Osteocyte (in vitro differentiated cells): ENCODE results near the gene CLDN4. TPM values are rescaled to one million over a fixed set of nuclear protein-coding genes. Genes with fewer than 3 reads are reported as not detected.
"Not testable (repeated sequence)": the region's sequence is repeated elsewhere in the genome, so short reads cannot be mapped to it uniquely, and the experiment has no call there.

Experiments used
- DNase-seq: peaks from one replicate; pipeline ENCODE4 v3.0.0; 2021; ENCODE audit warnings: mixed read lengths; ENCODE audit not compliant: unreplicated experiment; ENCODE audit errors: extremely low spot score
- H3K27ac Mint-ChIP-seq: one replicate; pipeline ENCODE4 v1.8.0; 2021; ENCODE audit warnings: mild to moderate bottlenecking, mixed read lengths; ENCODE audit not compliant: unreplicated experiment
- H3K27me3 Mint-ChIP-seq: one replicate; pipeline ENCODE4 v1.8.0; 2021; ENCODE audit warnings: mixed read lengths; ENCODE audit not compliant: unreplicated experiment
- H3K36me3 Mint-ChIP-seq: one replicate; pipeline ENCODE4 v1.8.0; 2021; ENCODE audit warnings: mixed read lengths; ENCODE audit not compliant: unreplicated experiment
- H3K4me1 Mint-ChIP-seq: one replicate; pipeline ENCODE4 v1.8.0; 2021; ENCODE audit warnings: mixed read lengths; ENCODE audit not compliant: unreplicated experiment
- H3K4me3 Mint-ChIP-seq: one replicate; pipeline ENCODE4 v1.8.0; 2021; ENCODE audit warnings: mild to moderate bottlenecking, moderate library complexity, mixed read lengths; ENCODE audit not compliant: unreplicated experiment
- H3K9me3 Mint-ChIP-seq: one replicate; pipeline ENCODE4 v1.8.0; 2021; ENCODE audit warnings: mixed read lengths; ENCODE audit not compliant: unreplicated experiment
- long read RNA-seq: library from polyadenylated mRNA; unstranded; transcript quantifications from one replicate; pipeline ENCODE4 v2.0.0, GENCODE V29; 2021
- total RNA-seq: library from RNA; stranded (reverse); gene quantifications from 2 replicates; pipeline ENCODE4 v1.2.1, GENCODE V29; 2021
- TF ChIP-seq, protein P1 (sequence below): fragments of 200-600 bp; sonication (generic); IDR thresholded peaks from 2 replicates; pipeline ENCODE4 v1.5.0; 2021; ENCODE audit warnings: antibody characterized with exemption, mild to moderate bottlenecking, moderate library complexity

CLDN4 gene, protein sequence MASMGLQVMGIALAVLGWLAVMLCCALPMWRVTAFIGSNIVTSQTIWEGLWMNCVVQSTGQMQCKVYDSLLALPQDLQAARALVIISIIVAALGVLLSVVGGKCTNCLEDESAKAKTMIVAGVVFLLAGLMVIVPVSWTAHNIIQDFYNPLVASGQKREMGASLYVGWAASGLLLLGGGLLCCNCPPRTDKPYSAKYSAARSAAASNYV
- 0.50 and 0.62 TPM in 2 replicates for total RNA-seq
- long read RNA-seq, result 0 reads

DNA sequence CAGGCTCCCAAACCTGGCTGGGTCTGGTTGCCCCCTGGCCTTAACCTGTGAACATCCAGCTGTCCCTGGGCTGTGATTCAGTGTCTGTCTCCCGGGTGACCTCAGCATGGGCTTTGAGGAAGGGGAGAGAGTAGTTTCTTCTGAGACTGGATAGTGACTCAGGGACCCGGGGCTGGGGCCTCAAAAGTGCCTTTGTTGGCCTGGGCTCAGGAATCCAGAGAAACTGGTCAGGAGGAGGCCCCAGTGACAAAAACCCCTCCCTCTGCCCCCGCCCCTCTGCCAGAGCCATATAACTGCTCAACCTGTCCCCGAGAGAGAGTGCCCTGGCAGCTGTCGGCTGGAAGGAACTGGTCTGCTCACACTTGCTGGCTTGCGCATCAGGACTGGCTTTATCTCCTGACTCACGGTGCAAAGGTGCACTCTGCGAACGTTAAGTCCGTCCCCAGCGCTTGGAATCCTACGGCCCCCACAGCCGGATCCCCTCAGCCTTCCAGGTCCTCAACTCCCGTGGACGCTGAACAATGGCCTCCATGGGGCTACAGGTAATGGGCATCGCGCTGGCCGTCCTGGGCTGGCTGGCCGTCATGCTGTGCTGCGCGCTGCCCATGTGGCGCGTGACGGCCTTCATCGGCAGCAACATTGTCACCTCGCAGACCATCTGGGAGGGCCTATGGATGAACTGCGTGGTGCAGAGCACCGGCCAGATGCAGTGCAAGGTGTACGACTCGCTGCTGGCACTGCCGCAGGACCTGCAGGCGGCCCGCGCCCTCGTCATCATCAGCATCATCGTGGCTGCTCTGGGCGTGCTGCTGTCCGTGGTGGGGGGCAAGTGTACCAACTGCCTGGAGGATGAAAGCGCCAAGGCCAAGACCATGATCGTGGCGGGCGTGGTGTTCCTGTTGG, at the start of gene CLDN4:
Gene CLDN4, plus strand, starts transcription at position 316 of the 903 bp plus-strand sequence. Its CDS starts 206 bp downstream, at position 522.
- Mint-ChIP-seq H3K27me3 (no peaks in the 10 kb centered on the region), H3K36me3 (no peaks in the 10 kb centered on the region), H3K27ac (no peak within 1 kb of the TSS), H3K4me1 (peaks cover 16% of the 10 kb centered on the region), H3K9me3 (no peaks in the 10 kb centered on the region), H3K4me3 (no peak within 1 kb of the TSS)
- no peak for DNase-seq
- TF ChIP-seq, protein P1, sequence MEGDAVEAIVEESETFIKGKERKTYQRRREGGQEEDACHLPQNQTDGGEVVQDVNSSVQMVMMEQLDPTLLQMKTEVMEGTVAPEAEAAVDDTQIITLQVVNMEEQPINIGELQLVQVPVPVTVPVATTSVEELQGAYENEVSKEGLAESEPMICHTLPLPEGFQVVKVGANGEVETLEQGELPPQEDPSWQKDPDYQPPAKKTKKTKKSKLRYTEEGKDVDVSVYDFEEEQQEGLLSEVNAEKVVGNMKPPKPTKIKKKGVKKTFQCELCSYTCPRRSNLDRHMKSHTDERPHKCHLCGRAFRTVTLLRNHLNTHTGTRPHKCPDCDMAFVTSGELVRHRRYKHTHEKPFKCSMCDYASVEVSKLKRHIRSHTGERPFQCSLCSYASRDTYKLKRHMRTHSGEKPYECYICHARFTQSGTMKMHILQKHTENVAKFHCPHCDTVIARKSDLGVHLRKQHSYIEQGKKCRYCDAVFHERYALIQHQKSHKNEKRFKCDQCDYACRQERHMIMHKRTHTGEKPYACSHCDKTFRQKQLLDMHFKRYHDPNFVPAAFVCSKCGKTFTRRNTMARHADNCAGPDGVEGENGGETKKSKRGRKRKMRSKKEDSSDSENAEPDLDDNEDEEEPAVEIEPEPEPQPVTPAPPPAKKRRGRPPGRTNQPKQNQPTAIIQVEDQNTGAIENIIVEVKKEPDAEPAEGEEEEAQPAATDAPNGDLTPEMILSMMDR, result no peak

DNA sequence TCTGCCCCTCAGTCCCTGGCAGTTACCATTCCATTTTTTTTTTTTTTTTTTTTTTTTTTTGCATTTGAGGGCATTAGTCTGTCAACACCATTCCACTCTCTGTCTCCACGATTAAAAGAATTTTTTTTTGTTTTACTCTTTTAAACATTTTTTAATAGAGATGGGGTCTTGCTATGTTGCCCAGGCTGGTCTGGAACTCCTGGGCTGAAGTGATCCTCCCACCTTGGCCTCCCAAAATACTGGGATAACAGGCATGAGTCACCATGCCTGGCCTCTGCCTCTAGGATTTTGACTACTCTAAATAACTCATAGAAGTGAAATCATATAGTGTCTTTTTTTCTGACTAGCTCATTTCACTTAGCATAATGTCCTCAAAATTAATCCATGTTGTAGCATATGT, 44.2 kb upstream of the CLDN4 start:
- Mint-ChIP-seq H3K27ac (no peak overlapping the region), H3K4me1 (no peaks in the 10 kb centered on the region), H3K27me3 (peaks cover 6% of the 10 kb centered on the region), H3K36me3 (no peaks in the 10 kb centered on the region), H3K4me3 (no peak overlapping the region), H3K9me3 (no peaks in the 10 kb centered on the region)
- DNase-seq, result no peak
- TF ChIP-seq, protein P1, result no peak

DNA sequence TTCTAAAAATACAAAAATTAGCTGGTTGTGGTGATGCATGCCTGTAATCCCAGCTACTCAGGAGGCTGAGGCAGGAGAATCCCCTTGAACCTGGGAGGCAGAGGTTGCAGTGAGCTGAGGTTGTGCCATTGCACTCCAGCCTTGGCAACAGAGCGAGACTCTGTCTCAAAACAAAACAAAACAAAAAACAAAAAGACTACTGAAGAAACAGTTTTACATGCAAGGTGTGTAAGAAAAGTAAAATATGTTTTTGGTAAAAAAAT, 43.1 kb upstream of the CLDN4 start:
- not testable (repeated sequence) for H3K4me3 Mint-ChIP-seq, H3K27me3 Mint-ChIP-seq, H3K36me3 Mint-ChIP-seq

DNA sequence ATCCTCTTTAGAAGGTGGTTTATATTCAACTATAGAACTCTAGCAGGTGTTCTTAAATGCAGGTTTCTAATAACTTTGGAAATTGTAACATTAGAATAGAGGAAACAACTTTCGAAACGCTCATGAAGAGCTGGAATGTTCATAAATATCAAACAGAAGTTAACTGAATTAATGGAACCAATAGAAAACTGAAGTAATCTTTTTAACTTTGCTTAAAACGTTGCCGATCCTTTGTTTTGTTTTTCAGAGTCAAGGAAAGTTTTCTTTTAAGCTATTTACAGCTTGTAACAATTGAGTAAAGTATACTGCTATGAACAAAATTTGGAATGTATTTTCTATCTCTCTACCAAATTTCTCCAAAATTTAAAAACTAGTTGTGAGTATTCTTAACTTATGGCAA, 41.7 kb upstream of the CLDN4 start:
- TF ChIP-seq, protein P1, result no peak

More for the DNA sequence above, 43.1 kb upstream of the CLDN4 start:
- not testable (repeated sequence) for H3K4me1 Mint-ChIP-seq, DNase-seq, H3K9me3 Mint-ChIP-seq, H3K27ac Mint-ChIP-seq

DNA sequence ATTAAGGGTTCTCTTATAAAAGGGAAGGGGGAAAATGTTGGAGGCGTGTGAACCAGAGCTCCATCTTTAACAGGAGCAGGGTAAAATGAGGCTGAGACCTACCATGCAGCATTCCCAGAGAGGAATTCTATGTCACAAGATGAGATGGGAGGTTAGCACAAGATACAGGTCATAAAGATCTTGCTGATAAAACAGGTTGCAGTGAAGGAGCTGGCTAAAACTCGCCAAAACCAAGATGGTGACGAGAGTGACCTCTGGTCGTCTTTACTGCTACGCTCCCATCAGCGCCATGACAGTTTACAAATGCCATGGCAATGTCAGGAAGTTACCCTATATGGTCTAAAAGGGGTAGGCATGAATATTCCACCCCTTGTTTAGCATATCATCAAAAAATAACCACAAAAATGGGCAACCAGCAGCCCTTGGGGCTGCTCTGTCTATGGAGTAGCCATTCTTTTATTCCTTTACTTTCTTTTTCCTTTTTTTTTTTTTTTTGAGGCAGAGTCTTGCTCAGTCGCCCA, 39.6 kb upstream of the CLDN4 start:
- not testable (repeated sequence) for DNase-seq, H3K9me3 Mint-ChIP-seq, H3K4me1 Mint-ChIP-seq, H3K36me3 Mint-ChIP-seq, H3K4me3 Mint-ChIP-seq, H3K27ac Mint-ChIP-seq, H3K27me3 Mint-ChIP-seq

More for the DNA sequence above, 41.7 kb upstream of the CLDN4 start:
- no peak for DNase-seq
- H3K4me1 Mint-ChIP-seq, result no peaks in the 10 kb centered on the region
- H3K36me3 Mint-ChIP-seq, result no peaks in the 10 kb centered on the region
- no peak overlapping the region for H3K27ac Mint-ChIP-seq
- H3K9me3 Mint-ChIP-seq, result no peaks in the 10 kb centered on the region
- H3K4me3 Mint-ChIP-seq, result no peak overlapping the region
- peaks cover 6% of the 10 kb centered on the region for H3K27me3 Mint-ChIP-seq

DNA sequence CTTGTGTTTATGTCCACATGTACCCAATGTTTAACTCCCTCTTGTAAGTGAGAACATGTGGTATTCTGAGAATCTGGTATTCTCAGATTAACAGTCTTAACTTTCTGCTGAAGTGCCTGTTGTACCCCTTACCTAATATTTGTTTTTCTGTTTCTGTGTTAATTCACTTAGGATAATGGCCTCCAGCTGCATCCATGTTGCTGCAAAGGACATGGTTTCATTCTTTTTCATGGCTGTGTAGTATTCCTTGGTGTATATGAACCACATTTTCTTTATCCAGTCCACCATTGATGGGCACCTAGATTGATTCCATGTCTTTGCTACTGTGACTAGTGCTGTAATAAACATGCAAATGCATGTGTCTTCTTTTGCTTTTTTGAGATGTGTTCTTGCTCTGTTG, 35.6 kb upstream of the CLDN4 start:
- H3K27me3 Mint-ChIP-seq, result peaks cover 17% of the 10 kb centered on the region
- H3K9me3 Mint-ChIP-seq, DNase-seq, H3K36me3 Mint-ChIP-seq, H3K27ac Mint-ChIP-seq, H3K4me1 Mint-ChIP-seq, H3K4me3 Mint-ChIP-seq: not testable (repeated sequence)

DNA sequence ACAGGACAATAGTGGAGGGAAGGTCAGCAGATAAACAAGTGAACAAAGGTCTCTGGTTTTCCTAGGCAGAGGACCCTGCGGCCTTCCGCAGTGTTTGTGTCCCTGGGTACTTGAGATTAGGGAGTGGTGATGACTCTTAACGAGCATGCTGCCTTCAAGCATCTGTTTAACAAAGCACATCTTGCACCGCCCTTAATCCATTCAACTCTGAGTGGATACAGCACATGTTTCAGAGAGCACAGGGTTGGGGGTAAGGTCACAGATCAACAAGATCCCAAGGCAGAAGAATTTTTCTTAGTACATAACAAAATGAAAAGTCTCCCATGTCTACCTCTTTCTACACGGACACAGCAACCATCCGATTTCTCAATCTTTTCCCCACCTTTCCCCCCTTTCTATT, 34.1 kb upstream of the CLDN4 start:
- not testable (repeated sequence) for H3K27ac Mint-ChIP-seq, H3K9me3 Mint-ChIP-seq, H3K4me3 Mint-ChIP-seq, H3K4me1 Mint-ChIP-seq, DNase-seq, H3K36me3 Mint-ChIP-seq
- H3K27me3 Mint-ChIP-seq, result peaks cover 14% of the 10 kb centered on the region

DNA sequence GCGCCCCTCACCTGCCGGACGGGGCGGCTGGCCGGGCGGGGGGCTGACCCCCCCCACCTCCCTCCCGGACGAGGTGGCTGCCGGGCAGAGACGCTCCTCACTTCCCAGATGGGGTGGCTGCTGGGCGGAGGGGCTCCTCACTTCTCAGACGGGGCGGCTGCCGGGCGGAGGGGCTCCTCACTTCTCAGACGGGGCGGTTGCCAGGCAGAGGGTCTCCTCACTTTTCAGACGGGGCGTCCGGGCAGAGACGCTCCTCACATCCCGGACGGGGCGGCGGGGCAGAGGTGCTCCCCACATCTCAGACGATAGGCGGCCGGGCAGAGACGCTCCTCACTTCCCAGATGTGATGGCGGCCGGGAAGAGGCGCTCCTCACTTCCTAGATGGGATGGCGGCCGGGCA, 33.6 kb upstream of the CLDN4 start:
- H3K27me3 Mint-ChIP-seq, result peaks cover 14% of the 10 kb centered on the region
- not testable (repeated sequence) for H3K4me3 Mint-ChIP-seq, H3K27ac Mint-ChIP-seq, H3K4me1 Mint-ChIP-seq, H3K9me3 Mint-ChIP-seq, DNase-seq, H3K36me3 Mint-ChIP-seq
